IMR-90 (cell line): Measurements from ENCODE around the gene GP1BA. TPM values are rescaled to one million over a fixed set of nuclear protein-coding genes. Genes with fewer than 3 reads are reported as not detected.

Source experiments
- MAZ ChIP-seq: IDR thresholded peaks from 2 replicates; pipeline ENCODE4 v1.6.1; 2012; ENCODE audit warnings: low read depth, mild to moderate bottlenecking, low read length, improper control_type of control experiment, moderate library complexity, borderline replicate concordance
- polyA plus RNA-seq, 3 experiments: library from polyadenylated mRNA; depleted of rRNA; stranded (reverse); fragments of >200 nt; gene quantifications; 2 replicates each; pipeline ENCODE4 v1.2.3, GENCODE V29; 2012; ENCODE audit warnings: low replicate concordance in 1 of 3
- total RNA-seq: library from RNA; depleted of rRNA; stranded (reverse); fragments of >200 nt; gene quantifications from 2 replicates; pipeline ENCODE4 v1.2.3, GENCODE V29; 2012
- TF ChIP-seq, protein P1 (sequence below): fragments of 150-350 bp; IDR thresholded peaks from 2 replicates; pipeline ENCODE4 v1.6.1; 2017; ENCODE audit warnings: mild to moderate bottlenecking, antibody characterized with exemption, low read length, low read depth

The GP1BA gene
- total and polyA plus RNA-seq, 2 of the 4 experiments (the other 2 are of a cell fraction): not detected

DNA sequence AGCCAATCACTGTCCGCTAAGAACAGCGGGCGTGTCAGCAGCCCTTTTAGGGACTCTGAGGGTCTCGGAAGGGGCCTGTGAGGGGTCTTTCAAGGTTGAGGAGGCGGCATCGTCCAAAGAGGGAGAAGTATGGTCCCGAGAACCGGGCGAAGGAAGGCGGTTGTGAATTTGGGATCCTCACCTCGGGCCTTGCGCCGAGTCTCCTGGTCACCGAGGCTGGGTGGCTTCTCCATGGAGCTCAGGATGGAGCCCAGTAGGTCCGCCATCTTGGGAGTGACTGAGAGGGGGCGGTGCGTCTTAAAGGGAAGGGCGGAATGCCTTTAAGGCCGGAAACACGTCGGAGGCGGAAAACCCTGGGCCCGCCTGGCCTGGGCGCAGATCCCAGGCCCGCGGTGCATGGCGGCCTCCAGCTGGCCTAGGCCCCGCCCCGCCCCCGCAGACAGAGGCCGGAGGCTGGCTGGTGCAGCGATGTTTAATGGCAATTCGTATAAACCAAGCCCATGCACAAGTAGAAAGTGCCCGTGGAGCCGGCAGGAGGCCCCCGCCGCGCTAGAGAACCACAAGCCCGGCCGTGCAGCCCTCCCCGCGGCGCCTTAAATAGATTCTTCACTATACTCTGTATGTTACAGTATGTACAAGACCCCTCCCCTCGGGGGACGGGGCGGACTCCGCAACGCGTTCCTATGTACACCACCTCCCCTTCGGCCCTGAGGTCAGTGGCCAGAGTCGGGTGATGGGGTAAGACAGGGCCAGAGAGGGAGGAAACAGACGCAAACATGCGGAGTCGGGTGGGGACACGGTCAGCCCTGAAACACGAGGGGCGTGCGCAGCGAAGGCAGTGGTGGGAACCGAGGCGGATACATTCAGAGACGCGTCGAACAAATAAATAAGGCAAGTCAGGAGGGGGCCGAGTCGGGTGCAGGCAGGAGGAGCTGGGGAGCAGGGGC is 35.7 kb downstream of the GP1BA start, which contains the start of gene SPAG7 (continued):
- TF ChIP-seq, protein P1, sequence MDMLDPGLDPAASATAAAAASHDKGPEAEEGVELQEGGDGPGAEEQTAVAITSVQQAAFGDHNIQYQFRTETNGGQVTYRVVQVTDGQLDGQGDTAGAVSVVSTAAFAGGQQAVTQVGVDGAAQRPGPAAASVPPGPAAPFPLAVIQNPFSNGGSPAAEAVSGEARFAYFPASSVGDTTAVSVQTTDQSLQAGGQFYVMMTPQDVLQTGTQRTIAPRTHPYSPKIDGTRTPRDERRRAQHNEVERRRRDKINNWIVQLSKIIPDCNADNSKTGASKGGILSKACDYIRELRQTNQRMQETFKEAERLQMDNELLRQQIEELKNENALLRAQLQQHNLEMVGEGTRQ: peak; percentile 46; the same call in 1 of the 2 replicates
- TF ChIP-seq MAZ: peak; percentile 61; the same call in 1 of the 2 replicates
